Activated CD8-positive, alpha-beta T cell treated with anti-CD3 and anti-CD28 coated beads for 36 hours (primary cell): ENCODE data around the gene SPR. TPM values are rescaled to one million over a fixed set of nuclear protein-coding genes. Genes with fewer than 3 reads are reported as not detected.
"Not testable (repeated sequence)": the region's sequence is repeated elsewhere in the genome, so short reads cannot be mapped to it uniquely, and the experiment has no call there.

Experiments
- ATAC-seq: fragments of 200-7000 bp; cut with Tn5 transposase; one replicate; pipeline ENCODE4 v1.10.0; 2021; ENCODE audit warnings: mild to moderate bottlenecking, moderate library complexity
- CTCF ChIA-PET: fragments of 350-600 bp; sonication (Branson Sonifier 250); formaldehyde crosslinking; loops from one replicate; lab custom pipeline; 2021; ENCODE audit warnings: antibody characterized with exemption; lab: Charles Lee
- POLR2A ChIA-PET: fragments of 350-600 bp; sonication (Branson Sonifier 250); formaldehyde crosslinking; loops from one replicate; lab custom pipeline; 2021; ENCODE audit warnings: antibody characterized with exemption; lab: Charles Lee
- DNase-seq: peaks from one replicate; pipeline ENCODE4 v3.0.0-alpha.2; 2020
- H3K27ac Mint-ChIP-seq: one replicate; pipeline ENCODE4 v1.8.0; 2021; ENCODE audit warnings: mild to moderate bottlenecking, mixed read lengths
- H3K27me3 Mint-ChIP-seq: one replicate; pipeline ENCODE4 v1.8.0; 2021; ENCODE audit warnings: mixed read lengths
- H3K36me3 Mint-ChIP-seq: one replicate; pipeline ENCODE4 v1.8.0; 2021; ENCODE audit warnings: low read depth, mixed read lengths
- H3K4me1 Mint-ChIP-seq: one replicate; pipeline ENCODE4 v1.8.0; 2021; ENCODE audit warnings: low read depth, mixed read lengths
- H3K4me3 Mint-ChIP-seq: one replicate; pipeline ENCODE4 v1.8.0; 2021; ENCODE audit warnings: mild to moderate bottlenecking, moderate library complexity, mixed read lengths
- H3K9me3 Mint-ChIP-seq: one replicate; pipeline ENCODE4 v1.8.0; 2021; ENCODE audit warnings: mixed read lengths
- intact Hi-C: fragments of 100-400 bp; cut with micrococcal nuclease; formaldehyde crosslinking; loops from one replicate; pipeline ENCODE4 v1.10.0; 2022
- total RNA-seq, 2 experiments: library from RNA; stranded (reverse); gene quantifications; one replicate each; pipeline ENCODE4 v1.2.3, GENCODE V29; 2021
- TF ChIP-seq, protein P1 (sequence below): fragments of 200-600 bp; IDR thresholded peaks from one replicate; pipeline ENCODE4 v1.8.0; 2022; ENCODE audit warnings: antibody characterized with exemption, mild to moderate bottlenecking

SPR gene
- total RNA-seq, 2 experiments from 2014 or later = 7.8 to 9.4 TPM

GRCh38 chr2:72900191-72900825, 13.1 kb downstream of the SPR start:
- intact Hi-C loops = no loop called here
- DNase-seq = no peak
- Mint-ChIP-seq H3K36me3 (no peaks in the 10 kb centered on the region), H3K27me3 (peaks cover 45% of the 10 kb centered on the region), H3K4me3 (no peak overlapping the region), H3K9me3 (no peaks in the 10 kb centered on the region), H3K4me1 (no peaks in the 10 kb centered on the region), H3K27ac (no peak overlapping the region)
- POLR2A ChIA-PET = no interaction called here
- CTCF ChIA-PET = interaction anchor here (3.6 to 3.9 kb wide), 2 partner anchors 7 to 13 kb away, joined by 18 to 21 read pairs; partner anchors contain the start of gene SPR
- ATAC-seq = no peak
- TF ChIP-seq, protein P1, sequence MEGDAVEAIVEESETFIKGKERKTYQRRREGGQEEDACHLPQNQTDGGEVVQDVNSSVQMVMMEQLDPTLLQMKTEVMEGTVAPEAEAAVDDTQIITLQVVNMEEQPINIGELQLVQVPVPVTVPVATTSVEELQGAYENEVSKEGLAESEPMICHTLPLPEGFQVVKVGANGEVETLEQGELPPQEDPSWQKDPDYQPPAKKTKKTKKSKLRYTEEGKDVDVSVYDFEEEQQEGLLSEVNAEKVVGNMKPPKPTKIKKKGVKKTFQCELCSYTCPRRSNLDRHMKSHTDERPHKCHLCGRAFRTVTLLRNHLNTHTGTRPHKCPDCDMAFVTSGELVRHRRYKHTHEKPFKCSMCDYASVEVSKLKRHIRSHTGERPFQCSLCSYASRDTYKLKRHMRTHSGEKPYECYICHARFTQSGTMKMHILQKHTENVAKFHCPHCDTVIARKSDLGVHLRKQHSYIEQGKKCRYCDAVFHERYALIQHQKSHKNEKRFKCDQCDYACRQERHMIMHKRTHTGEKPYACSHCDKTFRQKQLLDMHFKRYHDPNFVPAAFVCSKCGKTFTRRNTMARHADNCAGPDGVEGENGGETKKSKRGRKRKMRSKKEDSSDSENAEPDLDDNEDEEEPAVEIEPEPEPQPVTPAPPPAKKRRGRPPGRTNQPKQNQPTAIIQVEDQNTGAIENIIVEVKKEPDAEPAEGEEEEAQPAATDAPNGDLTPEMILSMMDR = no peak

GRCh38 chr2:72901426-72901825, 14.2 kb downstream of the SPR start:
- Mint-ChIP-seq H3K27ac (no peak overlapping the region), H3K36me3 (no peaks in the 10 kb centered on the region), H3K27me3 (peaks cover 39% of the 10 kb centered on the region), H3K4me1 (no peaks in the 10 kb centered on the region), H3K4me3 (no peak overlapping the region), H3K9me3 (no peaks in the 10 kb centered on the region)
- ChIA-PET CTCF (interaction anchor here (3.6 to 3.9 kb wide), 2 partner anchors 8 to 14 kb away, joined by 18 to 21 read pairs; partner anchors contain the start of gene SPR), POLR2A (no interaction called here)
- no peak for ATAC-seq
- intact Hi-C loops = no loop called here
- TF ChIP-seq, protein P1 = no peak
- DNase-seq = no peak

GRCh38 chr2:72907369-72907768, 20.2 kb downstream of the SPR start:
- H3K36me3 Mint-ChIP-seq, H3K27ac Mint-ChIP-seq, H3K4me3 Mint-ChIP-seq, DNase-seq, intact Hi-C loops, H3K4me1 Mint-ChIP-seq, POLR2A ChIA-PET, ATAC-seq, H3K9me3 Mint-ChIP-seq: not testable (repeated sequence)
- peaks cover 53% of the 10 kb centered on the region for H3K27me3 Mint-ChIP-seq
- CTCF ChIA-PET = interaction anchor here (1.8 to 2.1 kb wide), 2 partner anchors 14 to 20 kb away, joined by 4 to 8 read pairs; partner anchors contain the start of gene SPR

DNA sequence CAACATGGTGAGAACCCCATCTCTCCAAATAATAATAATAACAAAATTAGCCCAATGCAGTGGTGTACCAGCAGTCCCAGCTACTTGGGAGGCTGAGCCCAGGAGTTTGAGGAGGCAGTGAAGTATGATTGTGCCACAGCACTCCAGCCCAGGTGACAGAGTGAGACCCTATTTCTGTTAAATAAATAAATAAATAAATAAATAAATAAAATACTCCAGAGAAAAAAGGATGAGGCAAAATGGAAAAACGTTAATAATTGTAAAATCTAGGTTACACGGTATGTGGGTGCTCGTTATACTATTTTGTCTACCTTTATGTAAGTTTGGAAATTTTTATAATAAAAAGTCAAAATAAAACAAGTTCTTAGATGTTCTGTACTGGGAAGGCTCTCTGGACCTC, 21.5 kb downstream of the SPR start:
- Mint-ChIP-seq H3K27ac (no peak overlapping the region), H3K4me3 (no peak overlapping the region), H3K27me3 (peaks cover 55% of the 10 kb centered on the region), H3K4me1 (no peaks in the 10 kb centered on the region), H3K9me3 (no peaks in the 10 kb centered on the region), H3K36me3 (no peaks in the 10 kb centered on the region)
- ATAC-seq = no peak
- ChIA-PET CTCF (interaction anchor here (0.6 to 1.7 kb wide), 3 partner anchors 15 to 31 kb away, joined by 3 to 11 read pairs (median 3); no protein-coding TSS in a partner anchor), POLR2A (interaction anchor here (0.6 kb wide), 1 partner anchor 231 kb away, joined by 4 read pairs; no protein-coding TSS in a partner anchor)
- TF ChIP-seq, protein P1 = no peak
- DNase-seq = no peak
- intact Hi-C loops = no loop called here

GRCh38 chr2:72911256-72911655, 24.0 kb downstream of the SPR start:
- ATAC-seq (no peak), DNase-seq (no peak)
- peaks cover 73% of the 10 kb centered on the region for H3K27me3 Mint-ChIP-seq
- H3K4me3 Mint-ChIP-seq = no peak overlapping the region
- H3K9me3 Mint-ChIP-seq = no peaks in the 10 kb centered on the region
- no peak overlapping the region for H3K27ac Mint-ChIP-seq
- H3K4me1 Mint-ChIP-seq = peaks cover 12% of the 10 kb centered on the region
- TF ChIP-seq, protein P1 = no peak
- intact Hi-C loops = no loop called here
- H3K36me3 Mint-ChIP-seq = no peaks in the 10 kb centered on the region
- CTCF ChIA-PET = interaction anchor here (1.3 to 2.5 kb wide), 2 partner anchors 18 to 25 kb away, joined by 3 to 14 read pairs; no protein-coding TSS in a partner anchor
- POLR2A ChIA-PET = no interaction called here
